ENCODE data around the gene HLCS.

DNA sequence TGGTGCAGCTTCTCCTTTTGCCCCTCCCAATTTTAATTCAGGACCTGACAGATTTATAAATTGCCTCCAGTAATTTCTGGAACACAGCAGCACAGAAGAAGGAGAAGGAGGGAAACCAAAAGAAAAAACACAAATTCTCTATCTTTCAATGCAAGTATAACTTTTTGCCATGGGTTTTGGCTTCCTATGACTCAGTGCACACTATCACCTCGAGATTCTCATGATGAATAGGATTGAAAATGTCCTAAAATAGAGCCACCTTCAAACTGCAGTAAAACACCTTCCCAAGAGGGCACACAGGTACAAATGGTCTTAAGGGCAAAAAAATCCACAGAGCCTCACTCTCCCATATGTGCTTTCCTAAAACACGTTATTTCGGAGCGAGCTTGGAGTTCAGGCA is 113.6 kb downstream of the HLCS start:
- TF ChIP-seq CTCF (IDR thresholded peaks at IDR 0.05; ENCODE audit: low read length) (no peak), EZH2 (optimal IDR thresholded peaks at IDR 0.05; ENCODE audit: low read depth, low read length) (no peak), EZH2phosphoT487 (IDR thresholded peaks at IDR 0.05; ENCODE audit: low read length) (no peak)
